ENCODE results near the gene SAMD14. TPM values are rescaled to one million over a fixed set of nuclear protein-coding genes. Genes with fewer than 3 reads are reported as not detected.

Gene SAMD14
- total RNA-seq, 2 experiments from 2014 or later = 0.47 to 1.3 TPM

DNA sequence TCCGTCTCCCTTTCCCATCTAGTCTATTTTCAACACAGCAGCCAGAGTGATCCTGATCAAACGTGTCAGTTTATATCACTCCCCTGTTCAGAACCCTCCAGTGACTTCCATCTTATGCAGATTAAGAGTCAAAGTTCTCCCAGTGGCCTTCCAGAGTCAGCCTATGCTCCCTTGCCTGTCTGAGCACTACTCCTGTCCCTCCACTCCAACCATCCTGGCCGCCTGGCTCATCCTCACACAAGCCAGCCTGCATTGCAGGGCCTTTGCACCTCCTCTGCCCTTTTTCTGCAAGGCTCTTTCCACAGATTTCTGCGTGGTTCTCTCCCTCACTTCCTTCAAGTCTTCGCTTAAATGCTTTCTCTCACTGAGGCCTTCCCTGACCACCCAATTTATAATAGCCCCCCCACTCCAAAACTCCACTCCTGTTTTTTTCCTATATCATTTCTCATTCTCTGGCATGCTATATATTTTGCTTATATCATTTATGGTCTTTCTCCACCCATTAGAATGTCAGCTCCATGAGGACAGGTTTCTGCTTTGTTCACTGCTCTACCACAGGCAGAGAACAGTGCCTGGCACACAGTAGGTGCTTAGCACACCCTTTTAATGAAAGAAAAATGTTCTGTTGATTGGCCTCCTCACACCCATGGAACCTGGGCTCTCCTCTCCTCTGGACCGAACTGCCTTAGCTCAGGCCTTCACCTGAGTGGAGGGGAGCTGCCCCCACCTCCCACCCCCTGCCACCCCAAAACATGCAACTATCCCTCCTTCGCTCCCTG, 9.3 kb downstream of the SAMD14 start:
- Mint-ChIP-seq H3K27ac (no peak overlapping the region), H3K36me3 (ENCODE audit: low read depth) (no peaks in the 10 kb centered on the region), H3K4me3 (no peak overlapping the region), H3K27me3 (peaks cover 24% of the 10 kb centered on the region), H3K4me1 (ENCODE audit: low read depth) (peaks cover 8% of the 10 kb centered on the region), H3K9me3 (no peaks in the 10 kb centered on the region)
- CTCF ChIA-PET = interaction anchor here (1.1 to 3.0 kb wide), 3 partner anchors 19 to 41 kb away, joined by 3 to 12 read pairs (median 5); partner anchors contain the start of gene PDK2
- no peak for ATAC-seq
- POLR2A ChIA-PET = interaction anchor here (1.0 to 1.1 kb wide), 2 partner anchors 23 to 31 kb away, joined by 3 read pairs; no protein-coding TSS in a partner anchor
- no peak for TF ChIP-seq CTCF (IDR thresholded peaks at IDR 0.05)
- no peak for DNase-seq
- intact Hi-C loops (cut with micrococcal nuclease) = no loop called here

DNA sequence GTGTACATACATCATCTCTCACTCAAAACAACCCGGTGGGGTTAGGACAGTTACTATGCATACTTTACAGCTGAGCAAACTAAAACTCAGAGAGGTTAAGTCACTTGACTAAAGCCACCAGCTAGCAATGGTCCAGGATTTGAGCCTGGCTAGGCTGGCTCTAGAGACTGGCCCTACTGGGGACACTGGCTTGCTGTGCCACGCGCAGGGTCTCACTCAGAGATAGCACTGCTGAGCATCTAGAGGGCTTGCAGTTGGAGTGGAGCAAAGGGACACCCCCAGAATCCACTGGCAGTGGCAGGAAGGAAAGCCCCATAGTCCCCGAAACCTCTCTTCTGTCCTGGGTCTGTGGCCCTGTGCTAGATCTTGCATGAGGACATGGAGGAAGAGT, 11.1 kb downstream of the SAMD14 start:
- no peak for DNase-seq
- ATAC-seq = no peak
- Mint-ChIP-seq H3K4me1 (ENCODE audit: low read depth) (peaks cover 12% of the 10 kb centered on the region), H3K27ac (no peak overlapping the region), H3K4me3 (no peak overlapping the region), H3K36me3 (ENCODE audit: low read depth) (no peaks in the 10 kb centered on the region), H3K27me3 (peaks cover 33% of the 10 kb centered on the region), H3K9me3 (no peaks in the 10 kb centered on the region)
- no peak for TF ChIP-seq CTCF (IDR thresholded peaks at IDR 0.05)
- intact Hi-C loops (cut with micrococcal nuclease) = loop anchor here (10.0 kb wide), 1 partner anchor 46 kb away; the partner anchor contains the start of gene SGCA
- CTCF ChIA-PET = interaction anchor here (1.0 to 3.0 kb wide), 11 partner anchors 12 to 81 kb away, joined by 3 to 13 read pairs (median 5); partner anchors contain the start of genes PDK2 and SAMD14
- POLR2A ChIA-PET = interaction anchor here (1.2 to 2.7 kb wide), 3 partner anchors 17 to 31 kb away, joined by 3 to 6 read pairs (median 3); partner anchors contain the start of gene PPP1R9B

- no peaks in the 10 kb centered on the region for H3K9me3 Mint-ChIP-seq
- ATAC-seq (no peak), DNase-seq (no peak)
- no peaks in the 10 kb centered on the region for H3K36me3 Mint-ChIP-seq (ENCODE audit: low read depth)
- intact Hi-C loops (cut with micrococcal nuclease) = loop anchor here (10.0 kb wide), 1 partner anchor 47 kb away; the partner anchor contains the start of gene SGCA
- H3K4me3 Mint-ChIP-seq = no peak overlapping the region
- peaks cover 33% of the 10 kb centered on the region for H3K27me3 Mint-ChIP-seq
- CTCF ChIA-PET = interaction anchor here (0.8 to 5.0 kb wide), 19 partner anchors 8 to 152 kb away, joined by 3 to 45 read pairs (median 5); partner anchors contain the start of genes PDK2 and SAMD14
- H3K4me1 Mint-ChIP-seq (ENCODE audit: low read depth) = peaks cover 12% of the 10 kb centered on the region
- POLR2A ChIA-PET = interaction anchor here (0.5 to 2.7 kb wide), 7 partner anchors 14 to 51 kb away, joined by 3 to 6 read pairs (median 3); partner anchors contain the start of genes PDK2 and PPP1R9B
- H3K27ac Mint-ChIP-seq = no peak overlapping the region
- TF ChIP-seq CTCF (IDR thresholded peaks at IDR 0.05) = no peak
These were observed 11.7 kb downstream of the SAMD14 start for GRCh38 chr17:50118076-50118827.

DNA sequence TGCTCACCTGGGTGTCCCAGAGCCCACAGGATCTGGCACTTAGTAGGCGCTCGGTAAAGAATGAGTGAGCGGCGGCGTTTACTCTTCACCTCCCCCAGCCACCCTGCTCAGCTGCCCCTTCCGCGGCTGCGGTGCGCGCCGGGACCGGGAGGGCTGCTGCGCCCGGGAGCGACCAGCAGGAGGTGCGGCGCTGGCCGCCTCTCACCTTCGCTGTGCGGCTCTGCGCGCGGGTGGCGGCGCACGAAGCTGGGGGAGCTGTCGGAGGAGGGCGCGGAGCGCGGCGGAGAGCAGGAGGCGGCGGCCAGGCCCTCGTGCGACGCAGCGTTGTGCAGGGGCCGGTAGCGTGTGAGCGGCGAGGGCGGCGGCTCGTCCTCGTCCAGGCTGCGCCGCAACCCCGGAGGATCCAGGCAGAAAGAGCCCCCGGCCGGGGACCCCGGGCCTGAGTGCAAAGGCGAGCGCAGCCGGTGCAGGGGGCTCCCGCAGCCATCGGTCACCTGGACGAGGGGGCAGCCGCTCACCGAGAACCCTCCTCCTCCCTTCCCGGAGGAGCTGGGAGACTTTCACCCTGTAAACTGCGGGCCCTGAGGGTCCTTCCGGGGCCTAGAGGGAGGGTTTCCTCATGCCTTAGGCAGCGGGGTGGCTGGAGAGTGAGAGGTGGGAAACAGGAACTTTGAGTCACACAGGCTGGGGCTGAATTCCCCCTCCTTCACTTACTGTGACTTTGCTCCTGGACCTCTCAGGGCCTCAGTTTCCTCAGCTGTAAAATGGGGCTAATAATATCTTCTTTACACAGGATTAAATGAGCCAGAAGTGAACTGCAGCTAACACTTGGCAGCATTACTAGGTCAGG, 12.5 kb downstream of the SAMD14 start:
- peaks cover 12% of the 10 kb centered on the region for H3K4me1 Mint-ChIP-seq (ENCODE audit: low read depth)
- H3K4me3 Mint-ChIP-seq = peak overlapping the region; percentile 52
- peak; percentile 90 for ATAC-seq
- intact Hi-C loops (cut with micrococcal nuclease) = loop anchor here (10.0 kb wide), 1 partner anchor 47 kb away; the partner anchor contains the start of gene SGCA
- ChIA-PET CTCF (interaction anchor here (0.6 to 5.0 kb wide), 27 partner anchors 9 to 179 kb away, joined by 3 to 45 read pairs (median 4); partner anchors contain the start of gene SAMD14), POLR2A (interaction anchor here (0.5 to 2.7 kb wide), 7 partner anchors 9 to 52 kb away, joined by 3 to 6 read pairs (median 3); partner anchors contain the start of genes PDK2 and PPP1R9B)
- DNase-seq = peak; percentile 71
- no peak overlapping the region for H3K27ac Mint-ChIP-seq
- H3K36me3 Mint-ChIP-seq (ENCODE audit: low read depth) = no peaks in the 10 kb centered on the region
- peak; percentile 77 for TF ChIP-seq CTCF (IDR thresholded peaks at IDR 0.05)
- peaks cover 32% of the 10 kb centered on the region for H3K27me3 Mint-ChIP-seq
- no peaks in the 10 kb centered on the region for H3K9me3 Mint-ChIP-seq

All from activated CD8-positive, alpha-beta T cell treated with anti-CD3 and anti-CD28 coated beads for 36 hours (primary cell).